ENCODE measurements around the gene C3AR1.

Gene C3AR1

DNA sequence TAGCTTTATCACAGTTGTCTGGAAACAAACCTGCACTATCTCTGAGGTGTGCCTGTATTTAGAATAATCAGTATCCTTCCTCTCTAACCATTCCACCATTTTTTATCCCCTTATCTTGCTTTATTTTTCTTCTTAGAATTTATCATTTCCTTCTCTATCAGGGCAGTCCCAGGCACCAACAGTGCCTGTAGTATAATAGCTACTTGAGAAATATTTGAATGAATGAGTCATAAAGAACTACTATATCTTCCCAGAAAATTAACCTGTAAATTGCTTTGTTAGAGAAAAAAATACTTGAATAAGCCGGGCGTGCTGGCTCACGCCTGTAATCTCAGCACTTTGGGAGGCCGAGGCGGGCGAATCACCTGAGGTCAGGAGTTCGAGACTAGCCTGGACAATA lies 54.8 kb downstream of the C3AR1 start:
- no peaks in the 10 kb centered on the region for H3K36me3 ChIP-seq (ENCODE audit: control insufficient read depth in 1 of 2, insufficient read depth in 2 of 2, low read length in 2 of 2)
- H3K27ac ChIP-seq (ENCODE audit: low read depth, low read length), result no peak overlapping the region
- no peaks in the 10 kb centered on the region for H3K4me1 ChIP-seq (ENCODE audit: control insufficient read depth in 1 of 2, insufficient read depth in 2 of 2, low read length in 2 of 2)
- no peaks in the 10 kb centered on the region for H3K27me3 ChIP-seq (ENCODE audit: control insufficient read depth in 1 of 2, insufficient read depth in 2 of 2, low read length in 2 of 2)
- no peaks in the 10 kb centered on the region for H3K9me3 ChIP-seq (ENCODE audit: control insufficient read depth in 1 of 2, low read length in 2 of 2)
- H3K9ac ChIP-seq (ENCODE audit: low read depth in 1 of 2, low read length in 2 of 2), result no peak overlapping the region
- H3K4me3 ChIP-seq (ENCODE audit: low read depth in 1 of 2, low read length in 2 of 2), result no peak overlapping the region

Measured in duodenal mucosa (tissue), 2 donors.